ENCODE measurements around the gene POLR1E. TPM values are rescaled to one million over a fixed set of nuclear protein-coding genes. Genes with fewer than 3 reads are reported as not detected.

Gene POLR1E
- total and polyA plus RNA-seq, 9 of the 15 experiments (the other 6 are each of a cell fraction or from before 2014, with no cell fraction given) = 18.9 to 102 (median 74.4) TPM

- no peak overlapping the region for H3K4me3 ChIP-seq
- no peaks in the 10 kb centered on the region for H3K9me1 ChIP-seq (ENCODE audit: control insufficient read depth, insufficient read depth, low read length)
- WGBS (ENCODE audit: insufficient coverage, low coverage, missing lambda C conversion rate) = 42% methylated on average over 2 of the region's 2 CpGs
- no peak overlapping the region for H3K4me2 ChIP-seq (ENCODE audit: insufficient read depth, low read length)
- ChIA-PET CTCF (ENCODE audit: low intra/inter-chr PET ratio) (no interaction called here), POLR2A (interaction anchor here (0.6 kb wide), 1 partner anchor 746 kb away, joined by 3 read pairs; no protein-coding TSS in a partner anchor)
- H2AFZ ChIP-seq (ENCODE audit: low read depth, low read length) = no peak overlapping the region
- H3K4me1 ChIP-seq (replicated peaks in 1 of 2; ENCODE audit: control insufficient read depth in 2 of 2, insufficient read depth in 2 of 2, low read length in 2 of 2) = no peaks in the 10 kb centered on the region
- H3K27ac ChIP-seq (ENCODE audit: extremely low read depth, low read depth, low read length) = no peak overlapping the region
- H4K20me1 ChIP-seq (replicated peaks; ENCODE audit: control insufficient read depth, insufficient read depth, low read length) = peaks cover 3% of the 10 kb centered on the region; the same call in 1 of the 2 replicates
- intact Hi-C loops (cut with micrococcal nuclease) (no loop called here), in situ Hi-C loops (cut with MboI) (no loop called here)
- H3K9ac ChIP-seq (ENCODE audit: insufficient read depth in 1 of 2, low read depth in 2 of 2, low read length in 2 of 2) = no peak overlapping the region
- no peak for ATAC-seq
- no peaks in the 10 kb centered on the region for H3K79me2 ChIP-seq (ENCODE audit: control insufficient read depth, insufficient read depth, low read length)
- H3K27me3 ChIP-seq (ENCODE audit: control insufficient read depth in 2 of 2, insufficient read depth in 2 of 2, low read length in 2 of 2) = no peaks in the 10 kb centered on the region
- no TSS peak for BruUV-seq (replicated peaks)
- FAIRE-seq = no peak
- H3K9me3 ChIP-seq (replicated peaks; ENCODE audit: control insufficient read depth, insufficient read depth, low read depth, low read length) = no peaks in the 10 kb centered on the region
- DNase-seq (ENCODE audit: extremely low read depth in 1 of 4, low spot score in 3 of 4) = no peak
- H3K36me3 ChIP-seq (ENCODE audit: control insufficient read depth, insufficient read depth, low read length) = no peaks in the 10 kb centered on the region
- TF ChIP-seq ETS2 (tag; IDR thresholded peaks at IDR 0.05; ENCODE audit: borderline replicate concordance, poor library complexity, severe bottlenecking) (no peak), PRPF4 (IDR thresholded peaks at IDR 0.05; ENCODE audit: insufficient read depth, low read depth, low read length, poor library complexity, severe bottlenecking) (no peak), RAD21 (CRISPR knock-in tag; conservative IDR thresholded peaks at IDR 0.05 in 1 of 2, IDR thresholded peaks at IDR 0.05 in 1 of 2) (no peak), CBFA2T3 (IDR thresholded peaks at IDR 0.05) (no peak), ARID3A (IDR thresholded peaks at IDR 0.05; ENCODE audit: borderline replicate concordance, low read depth, low read length) (no peak), ZNF133 (CRISPR knock-in tag; IDR thresholded peaks at IDR 0.05) (no peak), SFPQ (IDR thresholded peaks at IDR 0.05; ENCODE audit: low read depth, low read length) (no peak), ATF6 (CRISPR knock-in tag; IDR thresholded peaks at IDR 0.05) (no peak), E4F1 (CRISPR knock-in tag; IDR thresholded peaks at IDR 0.05; ENCODE audit: borderline replicate concordance) (no peak), LCOR (CRISPR knock-in tag; IDR thresholded peaks at IDR 0.05) (no peak), FOXK2 (conservative IDR thresholded peaks at IDR 0.05 in 1 of 2, IDR thresholded peaks at IDR 0.05 in 1 of 2; ENCODE audit: low read depth in 2 of 2) (no peak), ZNF197 (CRISPR knock-in tag; IDR thresholded peaks at IDR 0.05; ENCODE audit: low read depth) (no peak)
Measured at GRCh38 chr9:37551888-37552287, 66.1 kb downstream of the POLR1E start.

Measured in K562 (cell line).